HEK293 (cell line): ENCODE results near the gene GINS1.

Source experiments
- HOXC10 ChIP-seq: sonication (generic); formaldehyde crosslinking; IDR thresholded peaks from 2 replicates; pipeline ENCODE4 v1.8.1; 2023; ENCODE audit warnings: mild to moderate bottlenecking, missing genetic modification reagents
- SETDB1 ChIP-seq: IDR thresholded peaks from one replicate; pipeline ENCODE4 v1.6.1; 2017; ENCODE audit warnings: mild to moderate bottlenecking, low read length, moderate library complexity, mixed read lengths; ENCODE audit not compliant: insufficient read length
- ZBTB17 ChIP-seq: fragments of 450-650 bp; formaldehyde crosslinking; IDR thresholded peaks from 2 replicates; pipeline ENCODE4 v1.5.1; 2016; ENCODE audit warnings: missing biosample characterization, missing genetic modification characterization
- ZBTB7A ChIP-seq: fragments of 450-650 bp; formaldehyde crosslinking; IDR thresholded peaks from 2 replicates; pipeline ENCODE4 v1.5.1; 2016; ENCODE audit warnings: low read depth, missing biosample characterization, missing genetic modification characterization
- ZBTB8A ChIP-seq: fragments of 450-650 bp; formaldehyde crosslinking; IDR thresholded peaks from 2 replicates; pipeline ENCODE4 v1.5.1; 2016; ENCODE audit warnings: missing biosample characterization, missing genetic modification characterization
- ZNF184 ChIP-seq: fragments of 450-650 bp; IDR thresholded peaks from 2 replicates; pipeline ENCODE4 v1.5.1; 2018; ENCODE audit warnings: missing biosample characterization, mild to moderate bottlenecking, missing genetic modification characterization
- ZNF214 ChIP-seq: fragments of 450-650 bp; formaldehyde crosslinking; IDR thresholded peaks from 2 replicates; pipeline ENCODE4 v1.5.1; 2017; ENCODE audit warnings: missing biosample characterization, mild to moderate bottlenecking, missing genetic modification characterization, borderline replicate concordance
- ZNF292 ChIP-seq: fragments of 450-650 bp; formaldehyde crosslinking; IDR thresholded peaks from 2 replicates; pipeline ENCODE4 v1.5.1; 2016; ENCODE audit warnings: low read depth, missing biosample characterization, missing genetic modification characterization, borderline replicate concordance
- ZNF311 ChIP-seq: fragments of 450-650 bp; formaldehyde crosslinking; IDR thresholded peaks from 2 replicates; pipeline ENCODE4 v1.5.1; 2017; ENCODE audit warnings: missing biosample characterization, missing genetic modification characterization, borderline replicate concordance
- ZNF426 ChIP-seq: fragments of 450-650 bp; formaldehyde crosslinking; IDR thresholded peaks from 2 replicates; pipeline ENCODE4 v1.5.1; 2017; ENCODE audit warnings: missing biosample characterization, missing genetic modification characterization, mild to moderate bottlenecking, inconsistent platforms, moderate library complexity
- ZNF433 ChIP-seq: fragments of 450-650 bp; formaldehyde crosslinking; IDR thresholded peaks from 2 replicates; pipeline ENCODE4 v1.5.1; 2016; ENCODE audit warnings: missing biosample characterization, missing genetic modification characterization, low read depth
- ZNF544 ChIP-seq: fragments of 450-650 bp; formaldehyde crosslinking; IDR thresholded peaks from 2 replicates; pipeline ENCODE4 v1.5.0; 2017; ENCODE audit warnings: missing biosample characterization, missing genetic modification characterization
- ZNF555 ChIP-seq: fragments of 450-650 bp; formaldehyde crosslinking; conservative IDR thresholded peaks from 2 replicates; pipeline ENCODE4 v1.5.1; 2017; ENCODE audit warnings: missing biosample characterization, mild to moderate bottlenecking, missing genetic modification characterization, inconsistent platforms
- ZNF571 ChIP-seq: fragments of 450-650 bp; formaldehyde crosslinking; IDR thresholded peaks from 2 replicates; pipeline ENCODE4 v1.5.0; 2017; ENCODE audit warnings: missing biosample characterization, missing genetic modification characterization
- ZNF585B ChIP-seq: fragments of 450-650 bp; formaldehyde crosslinking; IDR thresholded peaks from 2 replicates; pipeline ENCODE4 v1.5.1; 2016; ENCODE audit warnings: missing biosample characterization, missing genetic modification characterization
- ZNF626 ChIP-seq: fragments of 450-650 bp; sonication (Bioruptor Pico); formaldehyde crosslinking; IDR thresholded peaks from 2 replicates; pipeline ENCODE4 v1.5.1; 2018; ENCODE audit warnings: missing biosample characterization, missing genetic modification characterization, inconsistent platforms
- ZNF747 ChIP-seq: fragments of 450-650 bp; formaldehyde crosslinking; IDR thresholded peaks from 2 replicates; pipeline ENCODE4 v1.5.1; 2016; ENCODE audit warnings: missing biosample characterization, missing genetic modification characterization
- ZNF792 ChIP-seq: fragments of 450-650 bp; formaldehyde crosslinking; IDR thresholded peaks from 2 replicates; pipeline ENCODE4 v1.5.1; 2016; ENCODE audit warnings: missing biosample characterization, missing genetic modification characterization
- ZNF837 ChIP-seq: fragments of 450-650 bp; formaldehyde crosslinking; IDR thresholded peaks from 2 replicates; pipeline ENCODE4 v1.5.1; 2016; ENCODE audit warnings: missing biosample characterization, missing genetic modification characterization
- TF ChIP-seq, protein P1 (sequence below): fragments of 450-650 bp; IDR thresholded peaks from 2 replicates; pipeline ENCODE4 v1.5.1; 2018; ENCODE audit warnings: missing biosample characterization, missing genetic modification characterization
- TF ChIP-seq, protein P2 (sequence below): IDR thresholded peaks from 2 replicates; pipeline ENCODE4 v1.6.1; 2011; ENCODE audit warnings: mild to moderate bottlenecking, low read depth, low read length, borderline replicate concordance
- TF ChIP-seq, protein P3 (sequence below): fragments of 450-650 bp; formaldehyde crosslinking; IDR thresholded peaks from 2 replicates; pipeline ENCODE4 v1.5.1; 2016; ENCODE audit warnings: missing biosample characterization, missing genetic modification characterization
- TF ChIP-seq, protein P4 (sequence below): fragments of 450-650 bp; formaldehyde crosslinking; IDR thresholded peaks from 2 replicates; pipeline ENCODE4 v1.5.1; 2016; ENCODE audit warnings: missing biosample characterization, missing genetic modification characterization, borderline replicate concordance
- TF ChIP-seq, protein P5 (sequence below): fragments of 450-650 bp; formaldehyde crosslinking; IDR thresholded peaks from 2 replicates; pipeline ENCODE4 v1.5.1; 2016; ENCODE audit warnings: missing biosample characterization, missing genetic modification characterization, low read depth
- TF ChIP-seq, protein P6 (sequence below): fragments of 450-650 bp; formaldehyde crosslinking; IDR thresholded peaks from 2 replicates; pipeline ENCODE4 v1.5.1; 2016; ENCODE audit warnings: missing biosample characterization, missing genetic modification characterization

The GINS1 gene

DNA sequence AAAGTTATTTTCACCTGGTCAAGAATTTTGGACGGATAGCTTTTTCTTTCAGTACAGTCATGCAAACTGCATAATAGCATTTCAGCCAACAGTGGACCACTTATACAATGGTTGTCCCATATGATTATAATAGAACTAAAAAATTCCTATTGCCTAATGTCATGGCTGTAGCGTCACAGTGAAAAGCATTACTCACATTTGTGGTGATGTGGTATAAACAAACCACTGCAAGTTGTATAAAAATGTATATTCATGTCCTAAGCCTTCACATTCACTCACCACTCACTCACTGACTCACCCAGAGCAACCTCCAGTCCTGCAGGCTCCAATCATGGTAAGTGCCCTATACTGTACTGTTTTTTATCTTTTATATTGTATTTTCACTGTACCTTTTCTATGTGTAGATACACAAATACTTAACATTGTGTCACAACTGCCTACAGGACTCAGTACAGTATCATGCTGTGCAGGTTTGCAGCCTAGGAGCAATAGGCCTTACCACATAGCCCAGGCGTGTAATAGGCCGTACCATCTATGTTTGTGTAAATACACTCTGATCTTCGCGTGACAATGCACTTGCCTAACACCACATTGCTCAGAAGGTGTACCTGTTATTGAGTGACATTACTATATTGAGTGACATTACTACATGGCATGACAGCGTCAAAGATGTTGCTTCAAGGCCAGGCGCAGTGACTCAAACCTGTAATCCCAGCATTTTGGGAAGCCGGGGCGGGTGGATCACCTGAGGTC lies 34.7 kb upstream of the GINS1 start (continued):
- TF ChIP-seq, protein P1, sequence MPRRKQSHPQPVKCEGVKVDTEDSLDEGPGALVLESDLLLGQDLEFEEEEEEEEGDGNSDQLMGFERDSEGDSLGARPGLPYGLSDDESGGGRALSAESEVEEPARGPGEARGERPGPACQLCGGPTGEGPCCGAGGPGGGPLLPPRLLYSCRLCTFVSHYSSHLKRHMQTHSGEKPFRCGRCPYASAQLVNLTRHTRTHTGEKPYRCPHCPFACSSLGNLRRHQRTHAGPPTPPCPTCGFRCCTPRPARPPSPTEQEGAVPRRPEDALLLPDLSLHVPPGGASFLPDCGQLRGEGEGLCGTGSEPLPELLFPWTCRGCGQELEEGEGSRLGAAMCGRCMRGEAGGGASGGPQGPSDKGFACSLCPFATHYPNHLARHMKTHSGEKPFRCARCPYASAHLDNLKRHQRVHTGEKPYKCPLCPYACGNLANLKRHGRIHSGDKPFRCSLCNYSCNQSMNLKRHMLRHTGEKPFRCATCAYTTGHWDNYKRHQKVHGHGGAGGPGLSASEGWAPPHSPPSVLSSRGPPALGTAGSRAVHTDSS, result no peak
- TF ChIP-seq ZNF433 (no peak), ZNF555 (tag by site-specific recombination) (no peak), ZNF571 (tag by site-specific recombination) (no peak), ZNF292 (tag by site-specific recombination) (no peak), ZNF747 (tag by site-specific recombination) (no peak), ZNF426 (no peak), ZNF214 (no peak), ZNF792 (no peak), HOXC10 (no peak), ZNF837 (tag by site-specific recombination) (no peak), ZNF311 (tag by site-specific recombination) (no peak), ZNF585B (tag by site-specific recombination) (peak; percentile 15; the same call in 1 of the 2 replicates), ZNF544 (tag by site-specific recombination) (no peak), ZBTB7A (tag by site-specific recombination) (no peak), ZNF184 (peak; percentile 81), SETDB1 (peak; percentile 82), ZBTB8A (tag by site-specific recombination) (no peak), ZNF626 (tag by site-specific recombination) (no peak), ZBTB17 (no peak)
- TF ChIP-seq, protein P2, sequence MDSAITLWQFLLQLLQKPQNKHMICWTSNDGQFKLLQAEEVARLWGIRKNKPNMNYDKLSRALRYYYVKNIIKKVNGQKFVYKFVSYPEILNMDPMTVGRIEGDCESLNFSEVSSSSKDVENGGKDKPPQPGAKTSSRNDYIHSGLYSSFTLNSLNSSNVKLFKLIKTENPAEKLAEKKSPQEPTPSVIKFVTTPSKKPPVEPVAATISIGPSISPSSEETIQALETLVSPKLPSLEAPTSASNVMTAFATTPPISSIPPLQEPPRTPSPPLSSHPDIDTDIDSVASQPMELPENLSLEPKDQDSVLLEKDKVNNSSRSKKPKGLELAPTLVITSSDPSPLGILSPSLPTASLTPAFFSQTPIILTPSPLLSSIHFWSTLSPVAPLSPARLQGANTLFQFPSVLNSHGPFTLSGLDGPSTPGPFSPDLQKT, result no peak
- TF ChIP-seq, protein P3, sequence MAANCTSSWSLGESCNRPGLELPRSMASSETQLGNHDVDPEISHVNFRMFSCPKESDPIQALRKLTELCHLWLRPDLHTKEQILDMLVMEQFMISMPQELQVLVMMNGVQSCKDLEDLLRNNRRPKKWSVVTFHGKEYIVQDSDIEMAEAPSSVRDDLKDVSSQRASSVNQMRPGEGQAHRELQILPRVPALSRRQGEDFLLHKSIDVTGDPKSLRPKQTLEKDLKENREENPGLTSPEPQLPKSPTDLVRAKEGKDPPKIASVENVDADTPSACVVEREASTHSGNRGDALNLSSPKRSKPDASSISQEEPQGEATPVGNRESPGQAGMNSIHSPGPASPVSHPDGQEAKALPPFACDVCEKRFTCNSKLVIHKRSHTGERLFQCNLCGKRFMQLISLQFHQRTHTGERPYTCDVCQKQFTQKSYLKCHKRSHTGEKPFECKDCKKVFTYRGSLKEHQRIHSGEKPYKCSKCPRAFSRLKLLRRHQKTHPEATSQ (tag by site-specific recombination), result no peak
- TF ChIP-seq, protein P4, sequence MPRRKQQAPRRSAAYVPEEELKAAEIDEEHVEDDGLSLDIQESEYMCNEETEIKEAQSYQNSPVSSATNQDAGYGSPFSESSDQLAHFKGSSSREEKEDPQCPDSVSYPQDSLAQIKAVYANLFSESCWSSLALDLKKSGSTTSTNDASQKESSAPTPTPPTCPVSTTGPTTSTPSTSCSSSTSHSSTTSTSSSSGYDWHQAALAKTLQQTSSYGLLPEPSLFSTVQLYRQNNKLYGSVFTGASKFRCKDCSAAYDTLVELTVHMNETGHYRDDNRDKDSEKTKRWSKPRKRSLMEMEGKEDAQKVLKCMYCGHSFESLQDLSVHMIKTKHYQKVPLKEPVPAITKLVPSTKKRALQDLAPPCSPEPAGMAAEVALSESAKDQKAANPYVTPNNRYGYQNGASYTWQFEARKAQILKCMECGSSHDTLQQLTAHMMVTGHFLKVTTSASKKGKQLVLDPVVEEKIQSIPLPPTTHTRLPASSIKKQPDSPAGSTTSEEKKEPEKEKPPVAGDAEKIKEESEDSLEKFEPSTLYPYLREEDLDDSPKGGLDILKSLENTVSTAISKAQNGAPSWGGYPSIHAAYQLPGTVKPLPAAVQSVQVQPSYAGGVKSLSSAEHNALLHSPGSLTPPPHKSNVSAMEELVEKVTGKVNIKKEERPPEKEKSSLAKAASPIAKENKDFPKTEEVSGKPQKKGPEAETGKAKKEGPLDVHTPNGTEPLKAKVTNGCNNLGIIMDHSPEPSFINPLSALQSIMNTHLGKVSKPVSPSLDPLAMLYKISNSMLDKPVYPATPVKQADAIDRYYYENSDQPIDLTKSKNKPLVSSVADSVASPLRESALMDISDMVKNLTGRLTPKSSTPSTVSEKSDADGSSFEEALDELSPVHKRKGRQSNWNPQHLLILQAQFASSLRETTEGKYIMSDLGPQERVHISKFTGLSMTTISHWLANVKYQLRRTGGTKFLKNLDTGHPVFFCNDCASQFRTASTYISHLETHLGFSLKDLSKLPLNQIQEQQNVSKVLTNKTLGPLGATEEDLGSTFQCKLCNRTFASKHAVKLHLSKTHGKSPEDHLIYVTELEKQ (tag by site-specific recombination), result no peak
- TF ChIP-seq, protein P5, sequence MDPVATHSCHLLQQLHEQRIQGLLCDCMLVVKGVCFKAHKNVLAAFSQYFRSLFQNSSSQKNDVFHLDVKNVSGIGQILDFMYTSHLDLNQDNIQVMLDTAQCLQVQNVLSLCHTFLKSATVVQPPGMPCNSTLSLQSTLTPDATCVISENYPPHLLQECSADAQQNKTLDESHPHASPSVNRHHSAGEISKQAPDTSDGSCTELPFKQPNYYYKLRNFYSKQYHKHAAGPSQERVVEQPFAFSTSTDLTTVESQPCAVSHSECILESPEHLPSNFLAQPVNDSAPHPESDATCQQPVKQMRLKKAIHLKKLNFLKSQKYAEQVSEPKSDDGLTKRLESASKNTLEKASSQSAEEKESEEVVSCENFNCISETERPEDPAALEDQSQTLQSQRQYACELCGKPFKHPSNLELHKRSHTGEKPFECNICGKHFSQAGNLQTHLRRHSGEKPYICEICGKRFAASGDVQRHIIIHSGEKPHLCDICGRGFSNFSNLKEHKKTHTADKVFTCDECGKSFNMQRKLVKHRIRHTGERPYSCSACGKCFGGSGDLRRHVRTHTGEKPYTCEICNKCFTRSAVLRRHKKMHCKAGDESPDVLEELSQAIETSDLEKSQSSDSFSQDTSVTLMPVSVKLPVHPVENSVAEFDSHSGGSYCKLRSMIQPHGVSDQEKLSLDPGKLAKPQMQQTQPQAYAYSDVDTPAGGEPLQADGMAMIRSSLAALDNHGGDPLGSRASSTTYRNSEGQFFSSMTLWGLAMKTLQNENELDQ (tag by site-specific recombination), result no peak
- TF ChIP-seq, protein P6, sequence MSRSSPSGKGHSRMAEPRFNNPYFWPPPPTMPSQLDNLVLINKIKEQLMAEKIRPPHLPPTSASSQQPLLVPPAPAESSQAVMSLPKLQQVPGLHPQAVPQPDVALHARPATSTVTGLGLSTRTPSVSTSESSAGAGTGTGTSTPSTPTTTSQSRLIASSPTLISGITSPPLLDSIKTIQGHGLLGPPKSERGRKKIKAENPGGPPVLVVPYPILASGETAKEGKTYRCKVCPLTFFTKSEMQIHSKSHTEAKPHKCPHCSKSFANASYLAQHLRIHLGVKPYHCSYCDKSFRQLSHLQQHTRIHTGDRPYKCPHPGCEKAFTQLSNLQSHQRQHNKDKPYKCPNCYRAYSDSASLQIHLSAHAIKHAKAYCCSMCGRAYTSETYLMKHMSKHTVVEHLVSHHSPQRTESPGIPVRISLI (tag by site-specific recombination), result no peak
